Stimulated activated naive CD8-positive, alpha-beta T cell treated with anti-CD3 and anti-CD28 coated beads, Interleukin-15, Interleukin-2, amounts not matched to agents 100 U/mL and 50 U/mL, for 24 hours (primary cell): Measurements from ENCODE around the gene GTF2F1.
"Not testable (repeated sequence)": the region's sequence is repeated elsewhere in the genome, so short reads cannot be mapped to it uniquely, and the experiment has no call there.

Experiments used
- ATAC-seq: fragments of 150-1000 bp; cut with Tn5 transposase; one replicate; pipeline ENCODE4 v1.10.0; 2021
- DNase-seq: peaks from one replicate; pipeline ENCODE4 v3.0.0; 2021

Gene GTF2F1

DNA sequence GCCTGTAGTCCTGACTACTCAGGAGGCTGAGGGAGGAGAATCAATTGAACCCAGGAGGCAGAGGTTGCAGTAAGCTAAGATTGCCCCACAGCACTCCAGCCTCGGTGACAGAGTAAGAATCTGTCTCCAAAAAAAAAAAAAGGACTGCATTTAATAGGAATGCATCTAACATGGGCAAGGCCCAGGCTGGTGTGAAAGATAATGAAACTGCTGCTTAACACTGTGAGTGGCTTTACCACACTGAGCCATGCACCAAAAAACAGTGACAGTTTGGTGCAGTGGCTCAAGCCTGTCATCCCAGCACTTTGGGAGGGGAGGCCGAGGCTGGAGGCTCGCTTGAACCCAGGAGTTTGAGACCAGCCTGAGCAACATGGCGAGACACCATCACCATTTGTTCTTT lies 8.6 kb downstream of the GTF2F1 start:
- DNase-seq = no peak
- no peak for ATAC-seq

DNA sequence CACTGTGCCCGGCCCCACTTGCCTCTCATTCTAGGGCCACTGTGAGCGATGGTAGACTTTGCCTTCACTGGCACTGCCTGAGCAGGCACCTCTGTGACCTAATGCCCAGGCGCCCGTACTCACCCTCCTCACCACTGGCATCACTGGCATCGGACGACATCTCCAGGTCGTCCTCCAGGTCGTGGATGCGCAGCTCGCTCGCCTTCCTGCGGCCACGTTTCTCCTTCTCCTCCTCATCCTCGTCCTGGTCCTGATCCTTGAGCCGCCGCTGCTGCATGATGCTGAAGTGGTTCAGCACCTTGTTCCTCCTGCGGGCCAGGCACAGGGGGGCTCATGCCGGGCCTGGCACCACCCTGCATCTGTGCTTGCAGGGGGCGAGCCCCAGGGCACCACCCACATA lies 9.8 kb downstream of the GTF2F1 start:
- no peak for DNase-seq
- no peak for ATAC-seq

DNA sequence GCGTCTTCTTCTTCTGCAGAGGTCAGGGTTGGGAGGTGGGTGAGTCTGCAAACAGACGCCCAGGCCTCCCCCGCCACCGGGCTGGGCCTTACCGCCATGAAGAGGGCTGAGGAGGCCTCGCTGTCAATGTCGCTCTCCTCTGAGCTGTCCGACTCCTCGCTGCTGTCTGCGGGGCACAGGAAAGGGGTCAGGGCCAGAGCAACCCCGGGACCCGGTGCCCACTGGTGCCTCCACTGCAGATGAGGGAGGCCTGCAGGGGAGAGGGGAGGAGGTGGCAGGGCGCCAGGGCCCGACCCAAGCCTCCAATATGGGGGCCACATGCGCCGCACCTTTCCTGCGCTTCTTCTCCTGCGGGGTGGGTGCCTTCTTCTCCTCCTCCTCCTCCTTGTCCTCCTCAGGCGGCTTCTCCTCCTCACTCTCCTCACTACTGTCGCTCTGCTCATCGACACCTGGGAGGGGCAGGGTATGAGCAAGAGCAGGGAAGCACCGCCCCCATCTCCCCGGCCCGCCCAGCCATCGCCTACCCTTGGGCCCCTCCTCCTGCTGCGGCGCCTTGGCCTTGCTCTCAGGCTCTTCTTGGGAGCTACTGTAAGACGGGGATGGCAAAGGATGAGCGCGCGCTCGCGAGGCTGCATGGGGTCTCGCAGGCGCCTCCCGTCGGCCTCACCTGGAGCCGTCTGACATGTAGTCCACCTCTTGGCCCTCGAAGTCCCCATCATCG lies 11.8 kb downstream of the GTF2F1 start:
- DNase-seq (no peak), ATAC-seq (no peak)

DNA sequence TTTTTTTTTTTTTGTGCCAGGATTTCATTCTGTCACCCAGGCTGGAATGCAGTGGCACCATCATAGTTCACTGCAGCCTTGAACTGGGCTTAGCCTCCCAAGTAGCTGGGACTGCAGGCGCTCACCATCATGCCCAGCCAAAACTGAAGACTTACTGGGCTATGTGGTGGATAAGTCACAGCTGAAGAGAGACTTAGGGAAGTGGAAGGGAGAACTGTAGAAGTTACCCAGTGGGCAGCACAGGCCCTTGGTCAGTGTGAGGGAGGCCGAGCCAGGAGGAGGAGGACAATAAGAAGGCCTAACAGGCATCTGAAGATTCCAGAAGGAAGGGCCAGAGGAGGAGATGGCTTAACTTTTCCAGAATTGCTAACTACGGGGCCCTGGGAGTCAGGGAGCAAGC lies 13.2 kb downstream of the GTF2F1 start:
- DNase-seq = no peak
- no peak for ATAC-seq

DNA sequence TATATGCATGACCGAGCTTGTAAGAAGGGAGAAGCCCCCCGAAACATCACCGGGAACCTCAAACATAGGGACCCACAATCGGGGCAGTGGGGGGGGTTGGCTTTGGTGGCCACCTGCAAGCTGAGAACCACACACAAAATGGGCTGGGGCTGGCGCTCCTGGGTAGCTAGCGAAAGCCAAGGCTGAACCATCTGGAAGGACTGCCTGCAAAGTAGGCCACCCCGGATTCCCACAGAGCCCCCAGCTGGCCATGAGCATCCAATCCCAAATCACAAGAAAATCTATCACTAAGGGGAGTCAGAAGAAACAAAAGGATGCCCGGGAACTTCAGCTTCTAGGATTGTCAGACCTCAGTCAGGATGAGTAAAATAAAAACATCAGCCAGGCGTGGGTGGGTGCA lies 14.5 kb downstream of the GTF2F1 start:
- DNase-seq = no peak
- ATAC-seq = no peak

- no peak for DNase-seq
- no peak for ATAC-seq
Measured at GRCh38 chr19:6378041-6378440, 14.9 kb downstream of the GTF2F1 start.

DNA sequence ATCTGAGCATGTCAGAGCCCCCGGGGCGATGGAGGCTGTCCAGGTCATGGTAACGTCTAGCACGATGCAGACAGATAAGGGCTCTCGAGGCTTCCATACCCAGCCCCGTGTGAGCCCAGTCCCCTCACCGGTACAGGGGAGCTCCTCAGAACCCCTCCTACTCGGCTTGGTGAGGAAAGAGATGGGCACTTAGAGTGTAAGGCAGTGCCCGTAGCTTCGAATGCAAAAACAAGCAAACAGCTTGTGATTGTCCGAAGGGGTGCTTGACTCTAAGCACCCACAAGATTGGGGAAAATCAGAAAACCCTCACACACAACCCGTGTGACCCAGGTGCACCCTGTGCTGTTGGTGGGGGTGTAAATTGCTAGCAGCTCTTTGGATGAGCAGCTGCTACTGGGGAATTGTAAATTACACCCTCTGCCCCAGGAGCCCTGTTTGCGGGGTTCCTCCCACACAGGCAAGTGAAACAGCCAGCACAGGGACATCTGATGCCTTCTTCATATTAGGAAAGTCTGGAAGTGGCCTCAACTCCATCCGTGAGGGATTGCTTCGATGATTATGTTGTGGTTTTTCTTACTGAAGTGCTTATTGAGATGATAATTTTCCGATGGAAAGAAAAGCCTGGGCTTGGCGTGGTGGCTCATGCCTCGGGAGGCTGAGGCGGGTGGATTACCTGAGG lies 16.3 kb downstream of the GTF2F1 start:
- ATAC-seq (no peak), DNase-seq (no peak)

GRCh38 chr19:6375411-6376010 lies 17.5 kb downstream of the GTF2F1 start, which contains the start of gene PSPN:
TSS of gene PSPN (minus strand) at chr19:6375933. CDS start at chr19:6375849, 84 bp downstream.
- DNase-seq (no peak), ATAC-seq (no peak)

DNA sequence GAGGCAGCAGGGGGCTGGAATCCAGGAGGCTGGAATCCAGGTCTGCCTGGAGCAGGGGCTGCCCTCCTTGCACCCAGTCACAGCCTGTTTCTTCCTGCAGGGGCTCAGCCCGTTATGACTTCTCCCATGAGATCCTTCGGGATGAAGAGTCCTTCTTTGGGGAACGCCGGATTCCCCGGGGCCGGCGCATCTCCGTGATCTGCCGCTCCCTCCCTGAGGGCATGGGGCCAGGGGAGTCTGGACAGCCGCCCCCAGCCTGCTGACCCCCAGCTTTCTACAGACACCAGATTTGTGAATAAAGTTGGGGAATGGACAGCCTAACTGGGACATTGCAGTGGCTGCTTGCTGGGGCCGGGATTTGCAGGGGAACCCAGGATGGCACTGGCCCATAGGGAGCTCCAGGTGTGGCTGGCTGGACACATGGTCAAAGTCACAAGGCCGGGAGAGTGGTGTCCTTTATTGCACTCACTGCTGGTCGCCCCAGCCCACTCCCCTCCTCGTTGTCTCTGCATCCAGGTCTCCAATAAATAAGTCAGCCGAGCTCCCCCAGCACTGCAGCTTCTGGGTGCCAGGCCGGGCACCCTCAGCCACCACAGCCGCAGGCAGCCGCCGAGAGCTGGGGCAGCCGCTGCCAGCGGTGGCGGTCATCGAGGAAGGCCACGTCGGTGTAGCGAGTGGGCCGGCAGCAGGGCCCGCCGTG lies 18.1 kb downstream of the GTF2F1 start:
- ATAC-seq (no peak), DNase-seq (no peak)

- ATAC-seq (no peak), DNase-seq (no peak)
Measured at GRCh38 chr19:6374161-6374709, 18.7 kb downstream of the GTF2F1 start.

- ATAC-seq (no peak), DNase-seq (no peak)
Measured at GRCh38 chr19:6373813-6374108, 19.2 kb downstream of the GTF2F1 start.

DNA sequence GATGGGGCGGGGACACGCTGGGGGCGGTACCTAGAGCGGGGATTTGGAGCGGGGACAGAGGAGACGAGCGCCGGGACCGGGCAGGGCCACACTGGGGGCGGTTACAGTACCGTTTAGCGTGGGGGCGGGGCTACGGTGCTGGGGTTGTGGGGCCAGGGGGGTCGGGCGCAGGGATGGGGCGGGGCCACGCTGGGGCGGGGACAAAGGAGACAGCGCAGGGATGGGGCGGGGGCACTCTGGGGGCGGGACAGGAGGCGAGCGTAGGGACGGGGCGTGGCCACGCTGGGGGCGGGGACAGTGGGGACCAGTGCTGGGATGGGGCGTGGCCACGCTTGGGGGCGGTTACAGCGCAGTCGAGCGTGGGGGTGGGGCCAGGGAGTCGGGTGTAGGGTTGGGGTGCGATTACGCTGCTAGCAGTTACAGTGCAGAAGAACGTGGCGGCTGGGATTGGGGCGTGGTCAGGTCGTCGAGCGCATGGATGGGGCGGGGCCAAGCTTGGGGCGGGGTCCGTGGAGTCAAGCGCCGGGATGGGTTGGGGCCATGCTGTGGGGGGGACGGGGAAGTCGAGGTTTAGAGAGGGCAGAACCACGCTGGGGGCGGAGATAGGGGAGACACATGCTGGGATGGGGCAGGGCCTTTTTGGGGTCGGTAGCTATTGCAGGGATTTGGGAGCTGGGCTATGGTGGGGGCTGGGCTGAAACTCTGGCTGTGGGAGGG lies 19.7 kb downstream of the GTF2F1 start:
- DNase-seq = peak; percentile 100

DNA sequence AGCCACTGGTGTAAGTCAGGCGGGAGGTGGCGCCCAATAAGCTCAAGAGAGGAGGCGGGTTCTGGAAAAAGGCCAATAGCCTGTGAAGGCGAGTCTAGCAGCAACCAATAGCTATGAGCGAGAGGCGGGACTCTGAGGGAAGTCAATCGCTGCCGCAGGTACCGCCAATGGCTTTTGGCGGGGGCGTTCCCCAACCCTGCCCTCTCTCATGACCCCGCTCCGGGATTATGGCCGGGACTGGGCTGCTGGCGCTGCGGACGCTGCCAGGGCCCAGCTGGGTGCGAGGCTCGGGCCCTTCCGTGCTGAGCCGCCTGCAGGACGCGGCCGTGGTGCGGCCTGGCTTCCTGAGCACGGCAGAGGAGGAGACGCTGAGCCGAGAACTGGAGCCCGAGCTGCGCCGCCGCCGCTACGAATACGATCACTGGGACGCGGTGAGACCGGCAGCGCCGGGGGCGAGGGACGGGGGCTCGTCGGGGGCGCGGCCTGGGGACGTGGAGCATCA lies 20.3 kb downstream of the GTF2F1 start, which contains the start of gene ALKBH7:
Gene ALKBH7, plus strand, starts transcription at position 201 of the 502 bp plus-strand sequence. Its CDS starts 27 bp downstream, at position 228.
- ATAC-seq (peak; percentile 85), DNase-seq (peak; percentile 94)

More for the DNA sequence above, 19.7 kb downstream of the GTF2F1 start:
- ATAC-seq = peak; percentile 74

DNA sequence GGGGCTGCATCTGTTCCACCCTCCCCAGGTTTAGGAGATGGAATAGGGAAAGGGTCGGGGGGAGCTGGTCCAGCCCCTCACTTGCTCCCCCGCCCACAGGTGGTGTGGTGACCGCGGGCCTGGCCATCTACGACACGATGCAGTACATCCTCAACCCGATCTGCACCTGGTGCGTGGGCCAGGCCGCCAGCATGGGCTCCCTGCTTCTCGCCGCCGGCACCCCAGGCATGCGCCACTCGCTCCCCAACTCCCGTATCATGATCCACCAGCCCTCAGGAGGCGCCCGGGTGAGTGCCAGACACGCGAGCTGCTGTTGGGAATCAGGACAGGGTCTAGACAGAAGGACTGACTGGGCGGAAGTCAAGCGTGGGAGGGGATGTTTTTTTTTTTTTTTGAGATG lies 28.6 kb downstream of the GTF2F1 start:
- ATAC-seq (no peak), DNase-seq (no peak)

DNA sequence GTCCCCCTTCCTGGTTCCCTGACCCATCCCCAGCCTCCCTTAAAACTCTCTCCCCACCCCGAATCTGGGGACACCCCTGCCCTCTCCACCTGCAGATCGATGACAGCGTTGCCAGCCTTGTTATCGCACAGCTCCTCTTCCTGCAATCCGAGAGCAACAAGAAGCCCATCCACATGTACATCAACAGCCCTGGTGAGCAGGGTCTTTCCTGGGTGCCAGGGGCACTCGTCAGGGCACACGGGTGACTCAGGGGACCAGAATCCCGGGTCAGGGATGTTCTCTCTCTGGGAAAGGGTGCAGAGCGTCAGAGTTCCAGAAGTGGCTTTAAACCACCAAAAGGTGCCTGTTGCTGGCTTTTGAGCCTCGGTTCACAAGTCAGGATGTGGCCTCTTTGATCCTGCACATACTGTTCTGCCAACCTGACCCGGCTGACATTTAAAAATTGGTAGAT lies 30.6 kb downstream of the GTF2F1 start:
- peak; percentile 50 for ATAC-seq
- peak; percentile 43 for DNase-seq

DNA sequence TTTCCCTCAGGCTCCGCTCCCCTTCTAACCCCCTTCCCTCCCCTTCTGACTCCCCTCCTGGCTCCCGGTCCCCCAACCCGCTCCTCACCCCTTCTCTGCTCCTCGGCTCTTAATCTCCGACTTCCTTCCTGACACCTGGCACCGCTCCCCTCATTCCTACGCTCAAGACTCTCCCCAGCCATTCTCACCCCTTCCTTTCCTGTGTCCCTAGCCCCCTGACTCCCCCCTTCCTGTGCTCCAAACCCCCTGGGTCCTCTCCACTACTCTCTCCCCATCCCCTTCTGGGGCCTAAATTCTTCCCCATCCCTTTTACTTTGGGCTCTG lies 31.0 kb downstream of the GTF2F1 start:
- ATAC-seq (no peak), DNase-seq (no peak)

DNA sequence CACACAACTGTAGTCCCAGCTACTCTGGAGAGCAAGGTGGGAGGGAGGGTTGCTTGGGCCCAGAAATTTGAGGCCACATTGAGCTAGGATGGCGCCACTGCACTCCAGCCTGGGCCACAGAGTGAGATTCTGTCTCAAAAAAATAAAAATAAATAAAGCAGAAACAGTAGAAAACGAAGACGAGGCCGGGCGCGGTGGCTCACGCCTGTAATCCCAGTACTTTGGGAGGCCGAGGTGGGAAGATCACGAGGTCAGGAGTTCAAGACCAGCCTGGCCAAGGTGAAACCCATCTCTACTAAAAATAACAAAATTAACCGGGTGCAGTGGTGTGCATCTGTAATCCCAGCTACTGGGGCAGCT lies 32.1 kb downstream of the GTF2F1 start:
- ATAC-seq, DNase-seq: not testable (repeated sequence)

GRCh38 chr19:6360445-6360844 lies 32.5 kb downstream of the GTF2F1 start:
- DNase-seq, ATAC-seq: not testable (repeated sequence)

DNA sequence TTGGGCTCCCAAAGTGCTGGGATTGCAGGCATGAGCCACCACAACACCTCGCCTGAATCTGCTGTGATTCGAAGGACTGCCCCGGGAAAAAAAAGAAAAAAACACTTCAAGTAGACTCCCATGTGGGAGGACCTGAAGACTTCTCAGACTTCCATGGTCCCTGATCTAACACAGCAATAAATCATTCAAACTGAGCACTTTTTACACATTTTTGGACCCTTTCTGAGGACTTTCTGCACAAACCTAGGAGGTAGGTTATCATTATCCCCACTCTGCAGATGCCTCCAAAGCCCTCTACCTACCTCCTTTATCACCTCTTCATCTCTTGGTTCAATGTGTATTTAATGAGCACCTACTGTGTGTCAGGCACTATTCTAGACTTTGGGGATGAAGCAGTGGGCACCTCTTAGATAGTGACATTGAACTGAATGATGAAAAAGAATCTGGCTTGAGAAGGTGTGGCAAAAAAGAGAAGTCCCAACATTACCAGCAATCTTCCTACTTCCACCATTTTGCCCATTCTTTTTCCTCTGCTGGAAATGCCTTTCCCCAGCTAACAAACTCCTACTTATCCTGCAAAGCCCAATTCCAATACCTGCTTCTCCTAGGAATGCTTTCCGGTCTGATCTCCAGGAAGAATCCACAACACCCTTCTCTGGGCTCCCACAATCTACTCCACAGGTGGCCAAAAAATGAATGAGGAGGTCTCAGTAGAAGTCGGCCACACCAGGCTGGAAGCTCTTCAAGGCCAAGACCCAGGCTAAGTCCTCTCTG lies 33.2 kb downstream of the GTF2F1 start:
- DNase-seq (no peak), ATAC-seq (no peak)

- DNase-seq = no peak
- no peak for ATAC-seq
Measured at GRCh38 chr19:6358003-6358402, 35.0 kb downstream of the GTF2F1 start.

- ATAC-seq (no peak), DNase-seq (no peak)
Measured at GRCh38 chr19:6357174-6357573, 35.8 kb downstream of the GTF2F1 start.
